ENCODE results near the gene MAP4K4.
"Not testable (repeated sequence)": the region's sequence is repeated elsewhere in the genome, so short reads cannot be mapped to it uniquely, and the experiment has no call there.

The MAP4K4 gene

GRCh38 chr2:101769726-101770125 lies 72.2 kb downstream of the MAP4K4 start:
- not testable (repeated sequence) for H3K9me3 Mint-ChIP-seq; H3K27ac Mint-ChIP-seq; H3K36me3 Mint-ChIP-seq (ENCODE audit: low read depth); H3K27me3 Mint-ChIP-seq (ENCODE audit: low read depth); H3K4me3 Mint-ChIP-seq
- H3K4me1 Mint-ChIP-seq (ENCODE audit: low read depth): peaks cover 57% of the 10 kb centered on the region

- no peak overlapping the region for H3K27ac Mint-ChIP-seq
- H3K4me1 Mint-ChIP-seq (ENCODE audit: low read depth): peaks cover 64% of the 10 kb centered on the region
- peaks cover 3% of the 10 kb centered on the region for H3K36me3 Mint-ChIP-seq (ENCODE audit: low read depth)
- H3K27me3 Mint-ChIP-seq (ENCODE audit: low read depth): no peaks in the 10 kb centered on the region
- H3K9me3 Mint-ChIP-seq: no peaks in the 10 kb centered on the region
- no peak overlapping the region for H3K4me3 Mint-ChIP-seq
Measured at GRCh38 chr2:101770726-101771125, 73.2 kb downstream of the MAP4K4 start.

- H3K4me3 Mint-ChIP-seq: no peak overlapping the region
- H3K27me3 Mint-ChIP-seq (ENCODE audit: low read depth): no peaks in the 10 kb centered on the region
- no peak overlapping the region for H3K27ac Mint-ChIP-seq
- no peaks in the 10 kb centered on the region for H3K9me3 Mint-ChIP-seq
- peaks cover 60% of the 10 kb centered on the region for H3K4me1 Mint-ChIP-seq (ENCODE audit: low read depth)
- H3K36me3 Mint-ChIP-seq (ENCODE audit: low read depth): peaks cover 3% of the 10 kb centered on the region
Measured at GRCh38 chr2:101771227-101771902, 73.9 kb downstream of the MAP4K4 start.

GRCh38 chr2:101771910-101772321 lies 74.4 kb downstream of the MAP4K4 start:
- no peak overlapping the region for H3K4me3 Mint-ChIP-seq
- no peak overlapping the region for H3K27ac Mint-ChIP-seq
- H3K36me3 Mint-ChIP-seq (ENCODE audit: low read depth): peaks cover 3% of the 10 kb centered on the region
- H3K4me1 Mint-ChIP-seq (ENCODE audit: low read depth): peaks cover 56% of the 10 kb centered on the region
- H3K27me3 Mint-ChIP-seq (ENCODE audit: low read depth): no peaks in the 10 kb centered on the region
- H3K9me3 Mint-ChIP-seq: no peaks in the 10 kb centered on the region

GRCh38 chr2:101773137-101773536 lies 75.6 kb downstream of the MAP4K4 start:
- H3K4me3 Mint-ChIP-seq: no peak overlapping the region
- H3K27ac Mint-ChIP-seq: no peak overlapping the region
- H3K36me3 Mint-ChIP-seq (ENCODE audit: low read depth): peaks cover 3% of the 10 kb centered on the region
- H3K27me3 Mint-ChIP-seq (ENCODE audit: low read depth): no peaks in the 10 kb centered on the region
- peaks cover 52% of the 10 kb centered on the region for H3K4me1 Mint-ChIP-seq (ENCODE audit: low read depth)
- no peaks in the 10 kb centered on the region for H3K9me3 Mint-ChIP-seq

- not testable (repeated sequence) for H3K27ac Mint-ChIP-seq; H3K4me3 Mint-ChIP-seq; H3K27me3 Mint-ChIP-seq (ENCODE audit: low read depth); H3K9me3 Mint-ChIP-seq; H3K36me3 Mint-ChIP-seq (ENCODE audit: low read depth)
- H3K4me1 Mint-ChIP-seq (ENCODE audit: low read depth): peaks cover 50% of the 10 kb centered on the region
Measured at GRCh38 chr2:101773961-101774360, 76.5 kb downstream of the MAP4K4 start.

GRCh38 chr2:101775092-101775491 lies 77.6 kb downstream of the MAP4K4 start:
- H3K9me3 Mint-ChIP-seq: no peaks in the 10 kb centered on the region
- peaks cover 2% of the 10 kb centered on the region for H3K36me3 Mint-ChIP-seq (ENCODE audit: low read depth)
- H3K4me3 Mint-ChIP-seq: no peak overlapping the region
- H3K27ac Mint-ChIP-seq: peak overlapping the region; percentile 1
- no peaks in the 10 kb centered on the region for H3K27me3 Mint-ChIP-seq (ENCODE audit: low read depth)
- H3K4me1 Mint-ChIP-seq (ENCODE audit: low read depth): peaks cover 57% of the 10 kb centered on the region

GRCh38 chr2:101775636-101776035 lies 78.1 kb downstream of the MAP4K4 start:
- H3K4me1 Mint-ChIP-seq (ENCODE audit: low read depth): peaks cover 56% of the 10 kb centered on the region
- no peaks in the 10 kb centered on the region for H3K27me3 Mint-ChIP-seq (ENCODE audit: low read depth)
- H3K27ac Mint-ChIP-seq: no peak overlapping the region
- no peaks in the 10 kb centered on the region for H3K9me3 Mint-ChIP-seq
- H3K4me3 Mint-ChIP-seq: no peak overlapping the region
- peaks cover 2% of the 10 kb centered on the region for H3K36me3 Mint-ChIP-seq (ENCODE audit: low read depth)

GRCh38 chr2:101776172-101777043 lies 78.9 kb downstream of the MAP4K4 start:
- H3K27me3 Mint-ChIP-seq (ENCODE audit: low read depth): no peaks in the 10 kb centered on the region
- H3K36me3 Mint-ChIP-seq (ENCODE audit: low read depth): no peaks in the 10 kb centered on the region
- H3K4me1 Mint-ChIP-seq (ENCODE audit: low read depth): peaks cover 57% of the 10 kb centered on the region
- H3K27ac Mint-ChIP-seq: no peak overlapping the region
- no peaks in the 10 kb centered on the region for H3K9me3 Mint-ChIP-seq
- no peak overlapping the region for H3K4me3 Mint-ChIP-seq

- H3K9me3 Mint-ChIP-seq: no peaks in the 10 kb centered on the region
- no peak overlapping the region for H3K27ac Mint-ChIP-seq
- H3K4me1 Mint-ChIP-seq (ENCODE audit: low read depth): peaks cover 60% of the 10 kb centered on the region
- H3K27me3 Mint-ChIP-seq (ENCODE audit: low read depth): no peaks in the 10 kb centered on the region
- no peak overlapping the region for H3K4me3 Mint-ChIP-seq
- H3K36me3 Mint-ChIP-seq (ENCODE audit: low read depth): no peaks in the 10 kb centered on the region
Measured at GRCh38 chr2:101777337-101777736, 79.8 kb downstream of the MAP4K4 start.

- Mint-ChIP-seq H3K36me3 (ENCODE audit: low read depth) (peaks cover 3% of the 10 kb centered on the region), H3K4me3 (no peak overlapping the region), H3K4me1 (ENCODE audit: low read depth) (peaks cover 58% of the 10 kb centered on the region), H3K9me3 (no peaks in the 10 kb centered on the region), H3K27me3 (ENCODE audit: low read depth) (no peaks in the 10 kb centered on the region), H3K27ac (no peak overlapping the region)
Measured at GRCh38 chr2:101778102-101778501, 80.6 kb downstream of the MAP4K4 start.

GRCh38 chr2:101779190-101779589 lies 81.7 kb downstream of the MAP4K4 start:
- Mint-ChIP-seq H3K4me1 (ENCODE audit: low read depth) (peaks cover 54% of the 10 kb centered on the region), H3K27me3 (ENCODE audit: low read depth) (no peaks in the 10 kb centered on the region), H3K36me3 (ENCODE audit: low read depth) (peaks cover 3% of the 10 kb centered on the region), H3K27ac (no peak overlapping the region), H3K4me3 (no peak overlapping the region), H3K9me3 (no peaks in the 10 kb centered on the region)

GRCh38 chr2:101779656-101780055 lies 82.1 kb downstream of the MAP4K4 start:
- Mint-ChIP-seq H3K4me3 (no peak overlapping the region), H3K36me3 (ENCODE audit: low read depth) (peaks cover 3% of the 10 kb centered on the region), H3K9me3 (no peaks in the 10 kb centered on the region), H3K27ac (no peak overlapping the region), H3K4me1 (ENCODE audit: low read depth) (peaks cover 52% of the 10 kb centered on the region), H3K27me3 (ENCODE audit: low read depth) (no peaks in the 10 kb centered on the region)

GRCh38 chr2:101781326-101781725 lies 83.8 kb downstream of the MAP4K4 start:
- H3K36me3 Mint-ChIP-seq (ENCODE audit: low read depth): peaks cover 4% of the 10 kb centered on the region
- no peaks in the 10 kb centered on the region for H3K27me3 Mint-ChIP-seq (ENCODE audit: low read depth)
- no peak overlapping the region for H3K27ac Mint-ChIP-seq
- no peak overlapping the region for H3K4me3 Mint-ChIP-seq
- H3K9me3 Mint-ChIP-seq: no peaks in the 10 kb centered on the region
- H3K4me1 Mint-ChIP-seq (ENCODE audit: low read depth): peaks cover 45% of the 10 kb centered on the region

GRCh38 chr2:101781791-101782426 lies 84.4 kb downstream of the MAP4K4 start:
- no peak overlapping the region for H3K27ac Mint-ChIP-seq
- no peaks in the 10 kb centered on the region for H3K27me3 Mint-ChIP-seq (ENCODE audit: low read depth)
- peaks cover 48% of the 10 kb centered on the region for H3K4me1 Mint-ChIP-seq (ENCODE audit: low read depth)
- peaks cover 4% of the 10 kb centered on the region for H3K36me3 Mint-ChIP-seq (ENCODE audit: low read depth)
- H3K4me3 Mint-ChIP-seq: no peak overlapping the region
- no peaks in the 10 kb centered on the region for H3K9me3 Mint-ChIP-seq

All from T-helper 1 cell treated with Interleukin-12 subunit alpha and Interleukin-12 subunit beta and Interleukin-4 antibody, amounts not matched to agents 30 μg/mL and 1 μg/mL, for 36 hours (primary cell).